ENCODE measurements around the gene CRTC1.

CRTC1 gene

GRCh38 chr19:18699403-18700054, 16.0 kb downstream of the CRTC1 start:
- no peak for DNase-seq (ENCODE audit: extremely low read depth in 1 of 2, low read depth in 1 of 2)

- peak in 1 of 2 donors; percentile 57 for DNase-seq (ENCODE audit: extremely low read depth in 1 of 2, low read depth in 1 of 2)
Measured at GRCh38 chr19:18700501-18701249, 17.2 kb downstream of the CRTC1 start.

GRCh38 chr19:18701250-18701608, 17.7 kb downstream of the CRTC1 start:
- DNase-seq (ENCODE audit: extremely low read depth in 1 of 2, low read depth in 1 of 2), result no peak

- DNase-seq (ENCODE audit: extremely low read depth in 1 of 2, low read depth in 1 of 2), result no peak
Measured at GRCh38 chr19:18704054-18704453, 20.6 kb downstream of the CRTC1 start.

- no peak for DNase-seq (ENCODE audit: extremely low read depth in 1 of 2, low read depth in 1 of 2)
Measured at GRCh38 chr19:18704971-18705370, 21.5 kb downstream of the CRTC1 start.

GRCh38 chr19:18708452-18709231, 25.2 kb downstream of the CRTC1 start:
- no peak for DNase-seq (ENCODE audit: extremely low read depth in 1 of 2, low read depth in 1 of 2)

- no peak for DNase-seq (ENCODE audit: extremely low read depth in 1 of 2, low read depth in 1 of 2)
Measured at GRCh38 chr19:18709546-18709945, 26.1 kb downstream of the CRTC1 start.

- DNase-seq (ENCODE audit: extremely low read depth in 1 of 2, low read depth in 1 of 2), result no peak
Measured at GRCh38 chr19:18710186-18710585, 26.7 kb downstream of the CRTC1 start.

- no peak for DNase-seq (ENCODE audit: extremely low read depth in 1 of 2, low read depth in 1 of 2)
Measured at GRCh38 chr19:18710996-18711751, 27.7 kb downstream of the CRTC1 start.

- no peak for DNase-seq (ENCODE audit: extremely low read depth in 1 of 2, low read depth in 1 of 2)
Measured at GRCh38 chr19:18711893-18712292, 28.4 kb downstream of the CRTC1 start.

GRCh38 chr19:18712981-18713380, 29.5 kb downstream of the CRTC1 start:
- DNase-seq (ENCODE audit: extremely low read depth in 1 of 2, low read depth in 1 of 2), result no peak

GRCh38 chr19:18713550-18714117, 30.2 kb downstream of the CRTC1 start:
- DNase-seq (ENCODE audit: extremely low read depth in 1 of 2, low read depth in 1 of 2), result no peak

- no peak for DNase-seq (ENCODE audit: extremely low read depth in 1 of 2, low read depth in 1 of 2)
Measured at GRCh38 chr19:18715416-18715815, 31.9 kb downstream of the CRTC1 start.

- DNase-seq (ENCODE audit: extremely low read depth in 1 of 2, low read depth in 1 of 2), result no peak
Measured at GRCh38 chr19:18716857-18717256, 33.4 kb downstream of the CRTC1 start.

GRCh38 chr19:18717601-18718000, 34.1 kb downstream of the CRTC1 start:
- no peak for DNase-seq (ENCODE audit: extremely low read depth in 1 of 2, low read depth in 1 of 2)

GRCh38 chr19:18718015-18718526, 34.6 kb downstream of the CRTC1 start:
- no peak for DNase-seq (ENCODE audit: extremely low read depth in 1 of 2, low read depth in 1 of 2)

- no peak for DNase-seq (ENCODE audit: extremely low read depth in 1 of 2, low read depth in 1 of 2)
Measured at GRCh38 chr19:18718846-18719458, 35.5 kb downstream of the CRTC1 start.

GRCh38 chr19:18719541-18719940, 36.1 kb downstream of the CRTC1 start:
- no peak for DNase-seq (ENCODE audit: extremely low read depth in 1 of 2, low read depth in 1 of 2)

GRCh38 chr19:18723871-18724377, 40.4 kb downstream of the CRTC1 start:
- DNase-seq (ENCODE audit: extremely low read depth in 1 of 2, low read depth in 1 of 2), result no peak
